ENCODE measurements around the gene CACNA1C. TPM values are rescaled to one million over a fixed set of nuclear protein-coding genes. Genes with fewer than 3 reads are reported as not detected.

The CACNA1C gene
- total RNA-seq, 1 donor from 2014 or later: 1.3 TPM

- Histone ChIP-seq H3K27me3 (ENCODE audit: control insufficient read depth, insufficient read depth, low read length) (no peaks in the 10 kb centered on the region), H3K4me3 (ENCODE audit: low read depth, low read length) (no peak overlapping the region), H3K36me3 (ENCODE audit: control insufficient read depth, insufficient read depth, low read length) (no peaks in the 10 kb centered on the region)
- no peak for TF ChIP-seq CTCF (IDR thresholded peaks at IDR 0.05; ENCODE audit: insufficient read depth, low read length, poor library complexity, severe bottlenecking)
- no peak for DNase-seq (ENCODE audit: low read depth)
These were observed 206.6 kb downstream of the CACNA1C start for GRCh38 chr12:2259369-2259768.

- Histone ChIP-seq H3K4me3 (ENCODE audit: low read depth, low read length) (no peak overlapping the region), H3K36me3 (ENCODE audit: control insufficient read depth, insufficient read depth, low read length) (no peaks in the 10 kb centered on the region), H3K27me3 (ENCODE audit: control insufficient read depth, insufficient read depth, low read length) (no peaks in the 10 kb centered on the region)
- no peak for DNase-seq (ENCODE audit: low read depth)
- TF ChIP-seq CTCF (IDR thresholded peaks at IDR 0.05; ENCODE audit: insufficient read depth, low read length, poor library complexity, severe bottlenecking): no peak
These were observed 207.7 kb downstream of the CACNA1C start for GRCh38 chr12:2260441-2260840.

GRCh38 chr12:2261708-2262107, 208.9 kb downstream of the CACNA1C start:
- TF ChIP-seq CTCF (IDR thresholded peaks at IDR 0.05; ENCODE audit: insufficient read depth, low read length, poor library complexity, severe bottlenecking): no peak
- no peak overlapping the region for H3K4me3 ChIP-seq (ENCODE audit: low read depth, low read length)
- no peak for DNase-seq (ENCODE audit: low read depth)
- no peaks in the 10 kb centered on the region for H3K27me3 ChIP-seq (ENCODE audit: control insufficient read depth, insufficient read depth, low read length)
- no peaks in the 10 kb centered on the region for H3K36me3 ChIP-seq (ENCODE audit: control insufficient read depth, insufficient read depth, low read length)

- no peak for TF ChIP-seq CTCF (IDR thresholded peaks at IDR 0.05; ENCODE audit: insufficient read depth, low read length, poor library complexity, severe bottlenecking)
- DNase-seq (ENCODE audit: low read depth): no peak
- Histone ChIP-seq H3K4me3 (ENCODE audit: low read depth, low read length) (no peak overlapping the region), H3K36me3 (ENCODE audit: control insufficient read depth, insufficient read depth, low read length) (no peaks in the 10 kb centered on the region), H3K27me3 (ENCODE audit: control insufficient read depth, insufficient read depth, low read length) (no peaks in the 10 kb centered on the region)
These were observed 209.7 kb downstream of the CACNA1C start for GRCh38 chr12:2262449-2262848.

GRCh38 chr12:2263901-2264300, 211.1 kb downstream of the CACNA1C start:
- H3K4me3 ChIP-seq (ENCODE audit: low read depth, low read length): no peak overlapping the region
- TF ChIP-seq CTCF (IDR thresholded peaks at IDR 0.05; ENCODE audit: insufficient read depth, low read length, poor library complexity, severe bottlenecking): no peak
- DNase-seq (ENCODE audit: low read depth): no peak
- no peaks in the 10 kb centered on the region for H3K36me3 ChIP-seq (ENCODE audit: control insufficient read depth, insufficient read depth, low read length)
- H3K27me3 ChIP-seq (ENCODE audit: control insufficient read depth, insufficient read depth, low read length): no peaks in the 10 kb centered on the region

- Histone ChIP-seq H3K36me3 (ENCODE audit: control insufficient read depth, insufficient read depth, low read length) (no peaks in the 10 kb centered on the region), H3K27me3 (ENCODE audit: control insufficient read depth, insufficient read depth, low read length) (no peaks in the 10 kb centered on the region), H3K4me3 (ENCODE audit: low read depth, low read length) (no peak overlapping the region)
- TF ChIP-seq CTCF (IDR thresholded peaks at IDR 0.05; ENCODE audit: insufficient read depth, low read length, poor library complexity, severe bottlenecking): no peak
- peak; percentile 58 for DNase-seq (ENCODE audit: low read depth)
These were observed 212.0 kb downstream of the CACNA1C start for GRCh38 chr12:2264651-2265232.

Data from kidney epithelial cell (primary cell).